Upper lobe of left lung (tissue), 6 donors: ENCODE data around the gene AGR2. TPM values are rescaled to one million over a fixed set of nuclear protein-coding genes. Genes with fewer than 3 reads are reported as not detected.

Source experiments
- ATAC-seq, 2 donors: fragments of 200-7000 bp; cut with Tn5 transposase; one replicate each; pipeline ENCODE4 v1.9.1; 2022; ENCODE audit warnings: mild to moderate bottlenecking in 2 of 2, moderate library complexity in 2 of 2; ENCODE audit not compliant: low FRiP score in 2 of 2
- DNase-seq, 2 donors: peaks; one replicate each; pipeline ENCODE4 v3.0.0-alpha.2; 2019 to 2020
- H3K27ac ChIP-seq, 4 donors: fragments of 200-600 bp; sonication (generic); one replicate each; pipeline ENCODE4 v1.5.1; 2016 to 2019
- H3K27me3 ChIP-seq, 4 donors: fragments of 200-600 bp; sonication (generic); one replicate each; pipeline ENCODE4 v1.5.1; 2017 to 2019
- H3K36me3 ChIP-seq, 4 donors: fragments of 200-600 bp; sonication (generic); one replicate each; pipeline ENCODE4 v1.5.1; 2016 to 2019
- H3K4me1 ChIP-seq, 4 donors: fragments of 200-600 bp; sonication (generic); one replicate each; pipeline ENCODE4 v1.5.1; 2018 to 2019
- H3K4me3 ChIP-seq, 4 donors: fragments of 200-600 bp; sonication (generic); one replicate each; pipeline ENCODE4 v1.5.1; 2017 to 2019; ENCODE audit warnings: mild to moderate bottlenecking in 2 of 4, moderate library complexity in 1 of 4
- H3K9me3 ChIP-seq, 4 donors: fragments of 200-600 bp; sonication (generic); one replicate each; pipeline ENCODE4 v1.5.1; 2018 to 2019
- EP300 ChIP-seq, 4 donors: sonication (generic); formaldehyde crosslinking; IDR thresholded peaks; one replicate each; pipeline ENCODE4 v1.5.1; 2017; ENCODE audit warnings: antibody characterized with exemption in 4 of 4, control low read depth in 2 of 4
- POLR2A ChIP-seq, 4 donors: fragments of 450-650 bp; IDR thresholded peaks; one replicate each; pipeline ENCODE4 v1.5.1; 2016 to 2017; ENCODE audit warnings: antibody characterized with exemption in 4 of 4, mild to moderate bottlenecking in 2 of 4
- POLR2AphosphoS5 ChIP-seq, 2 donors: sonication (generic); formaldehyde crosslinking; IDR thresholded peaks; one replicate each; pipeline ENCODE4 v1.5.1; 2017; ENCODE audit warnings: antibody characterized with exemption in 2 of 2
- WGBS, 2 donors: methylation state at CpG; one replicate each; pipeline ENCODE4 v1.1.5; 2017 to 2018; 5-methylcytosine and 5-hydroxymethylcytosine counted together
- total RNA-seq, 6 donors: library from RNA; depleted of rRNA in 4 of 6; stranded (reverse); fragments of >200 nt in 4 of 6; gene quantifications; one replicate each; pipeline versions ENCODE4 v1.1.0 to v1.2.1, GENCODE V29; 2016 to 2021
- TF ChIP-seq, protein P1 (sequence below), 6 experiments: fragments of 450-650 bp in 4 of 6; fragments of 200-600 bp in 2 of 6; sonication (generic) in 2 of 6; IDR thresholded peaks; one replicate each; pipeline ENCODE4 v1.5.1; 2016 to 2019; ENCODE audit warnings: antibody characterized with exemption in 6 of 6
- donor health status: DM: no; HTN: no; CAD: no; lungs with moderate emphysema.
- donor health status: DM: no; HTN: yes; CAD: no; lungs with severe emphysema.

The AGR2 gene
- total RNA-seq, 6 donors from 2014 or later = 6.3 to 126 (median 44.8) TPM

DNA sequence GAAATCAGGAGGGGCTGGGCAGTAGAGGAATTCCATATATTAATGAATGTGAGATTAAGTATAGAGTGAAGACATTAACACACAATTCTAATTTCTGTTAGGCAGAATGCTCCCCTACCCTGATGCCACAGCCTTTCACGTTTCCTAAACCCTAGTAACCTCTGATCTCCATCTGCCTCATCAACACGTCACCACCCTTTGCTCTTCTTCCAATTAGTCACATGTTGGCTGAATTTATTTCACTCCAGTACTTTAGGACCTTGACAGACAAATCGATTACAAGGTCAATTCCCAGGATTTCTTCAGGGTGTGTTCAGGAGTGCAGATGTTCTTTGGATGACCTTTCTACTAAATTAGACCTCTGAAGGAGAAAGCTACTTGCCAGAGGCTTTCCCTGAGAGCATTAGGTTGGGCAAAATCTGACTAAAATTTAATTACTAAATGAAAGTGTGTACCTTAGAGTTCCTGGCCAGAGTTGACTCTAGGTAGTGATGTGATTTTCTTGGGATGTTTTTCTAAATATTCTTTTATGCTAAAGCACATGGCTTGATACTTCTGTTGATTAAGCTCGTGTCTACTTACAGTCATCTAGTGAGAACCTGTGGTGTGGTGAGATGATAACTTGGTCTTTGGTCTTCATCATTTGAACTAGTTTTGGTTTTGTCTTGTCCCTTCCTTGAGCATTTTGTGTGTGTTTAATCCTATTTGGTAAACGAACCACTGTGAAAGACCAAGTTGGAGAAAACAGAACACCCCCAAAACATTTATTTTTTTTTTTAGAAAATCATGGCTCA lies 12.7 kb downstream of the AGR2 start:
- no peak overlapping the region for H3K4me3 ChIP-seq
- H3K9me3 ChIP-seq = no peaks in the 10 kb centered on the region
- H3K4me1 ChIP-seq = no peaks in the 10 kb centered on the region
- ATAC-seq = no peak
- no peaks in the 10 kb centered on the region for H3K27me3 ChIP-seq
- no peaks in the 10 kb centered on the region for H3K36me3 ChIP-seq
- no peak for DNase-seq
- TF ChIP-seq POLR2AphosphoS5 (IDR thresholded peaks at IDR 0.05) (no peak), EP300 (IDR thresholded peaks at IDR 0.05) (no peak), POLR2A (IDR thresholded peaks at IDR 0.05) (no peak)
- 81% methylated on average over 5 of the region's 5 CpGs for WGBS, 2 donors
- no peak overlapping the region for H3K27ac ChIP-seq

DNA sequence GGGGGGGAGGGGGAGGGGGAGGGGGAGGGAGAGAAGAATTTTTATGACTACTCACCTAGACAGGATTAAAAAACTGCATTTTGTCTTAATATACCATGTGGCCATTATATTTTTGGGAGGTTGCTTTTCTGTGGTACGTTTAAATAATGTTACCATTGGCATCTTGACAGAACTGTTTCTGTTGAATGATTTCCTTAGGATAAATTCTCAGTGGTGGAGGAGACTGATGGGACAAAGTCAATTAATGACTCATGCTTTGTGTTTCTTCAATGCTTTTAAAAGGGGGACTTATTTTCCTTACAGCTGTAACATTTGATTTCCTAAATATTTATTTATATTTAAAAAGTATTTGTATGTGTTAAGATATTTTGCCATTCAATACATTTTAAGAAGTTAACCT lies 13.7 kb downstream of the AGR2 start:
- TF ChIP-seq POLR2A (IDR thresholded peaks at IDR 0.05) (no peak), EP300 (IDR thresholded peaks at IDR 0.05) (no peak), POLR2AphosphoS5 (IDR thresholded peaks at IDR 0.05) (no peak)
- TF ChIP-seq, protein P1, sequence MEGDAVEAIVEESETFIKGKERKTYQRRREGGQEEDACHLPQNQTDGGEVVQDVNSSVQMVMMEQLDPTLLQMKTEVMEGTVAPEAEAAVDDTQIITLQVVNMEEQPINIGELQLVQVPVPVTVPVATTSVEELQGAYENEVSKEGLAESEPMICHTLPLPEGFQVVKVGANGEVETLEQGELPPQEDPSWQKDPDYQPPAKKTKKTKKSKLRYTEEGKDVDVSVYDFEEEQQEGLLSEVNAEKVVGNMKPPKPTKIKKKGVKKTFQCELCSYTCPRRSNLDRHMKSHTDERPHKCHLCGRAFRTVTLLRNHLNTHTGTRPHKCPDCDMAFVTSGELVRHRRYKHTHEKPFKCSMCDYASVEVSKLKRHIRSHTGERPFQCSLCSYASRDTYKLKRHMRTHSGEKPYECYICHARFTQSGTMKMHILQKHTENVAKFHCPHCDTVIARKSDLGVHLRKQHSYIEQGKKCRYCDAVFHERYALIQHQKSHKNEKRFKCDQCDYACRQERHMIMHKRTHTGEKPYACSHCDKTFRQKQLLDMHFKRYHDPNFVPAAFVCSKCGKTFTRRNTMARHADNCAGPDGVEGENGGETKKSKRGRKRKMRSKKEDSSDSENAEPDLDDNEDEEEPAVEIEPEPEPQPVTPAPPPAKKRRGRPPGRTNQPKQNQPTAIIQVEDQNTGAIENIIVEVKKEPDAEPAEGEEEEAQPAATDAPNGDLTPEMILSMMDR (IDR thresholded peaks at IDR 0.05) = no peak
- H3K27me3 ChIP-seq = no peaks in the 10 kb centered on the region
- no peak overlapping the region for H3K27ac ChIP-seq
- WGBS, 2 donors = 40 to 45% methylated on average over 1 of the region's 1 CpG
- no peaks in the 10 kb centered on the region for H3K4me1 ChIP-seq
- DNase-seq (no peak), ATAC-seq (no peak)
- H3K9me3 ChIP-seq = no peaks in the 10 kb centered on the region
- no peak overlapping the region for H3K4me3 ChIP-seq
- H3K36me3 ChIP-seq = no peaks in the 10 kb centered on the region

DNA sequence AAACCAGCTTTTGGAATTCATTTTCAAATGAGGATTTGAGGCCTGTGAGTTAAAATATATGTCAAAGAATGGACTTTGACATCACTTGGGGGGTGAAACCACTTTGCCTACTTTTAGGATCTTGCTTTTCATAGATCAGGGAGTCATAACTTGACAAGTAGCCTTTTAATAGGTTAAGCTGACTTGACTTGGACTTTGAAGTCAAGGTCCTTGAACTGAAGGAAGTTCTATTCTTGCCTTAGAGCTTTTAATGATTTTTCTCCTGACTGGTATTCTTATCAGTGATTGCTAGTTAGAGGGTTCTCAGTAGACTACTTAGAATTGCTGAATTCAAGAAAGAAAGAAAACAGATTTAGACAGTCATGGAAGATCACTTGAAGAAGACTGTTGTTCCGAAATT lies 17.7 kb downstream of the AGR2 start:
- H3K9me3 ChIP-seq = no peaks in the 10 kb centered on the region
- H3K4me1 ChIP-seq = no peaks in the 10 kb centered on the region
- no peak overlapping the region for H3K4me3 ChIP-seq
- no peak for DNase-seq
- no peaks in the 10 kb centered on the region for H3K27me3 ChIP-seq
- ATAC-seq = no peak
- H3K27ac ChIP-seq = no peak overlapping the region
- TF ChIP-seq POLR2A (IDR thresholded peaks at IDR 0.05) = no peak
- TF ChIP-seq, protein P1 (IDR thresholded peaks at IDR 0.05) = no peak
- no peak for TF ChIP-seq POLR2AphosphoS5 (IDR thresholded peaks at IDR 0.05)
- no peak for TF ChIP-seq EP300 (IDR thresholded peaks at IDR 0.05)
- WGBS, 2 donors = 69 to 79% methylated on average over 1 of the region's 1 CpG
- H3K36me3 ChIP-seq = no peaks in the 10 kb centered on the region

GRCh38 chr7:16786257-16786656 lies 18.5 kb downstream of the AGR2 start:
- Histone ChIP-seq H3K4me3 (no peak overlapping the region), H3K9me3 (no peaks in the 10 kb centered on the region), H3K36me3 (no peaks in the 10 kb centered on the region), H3K27ac (no peak overlapping the region), H3K27me3 (no peaks in the 10 kb centered on the region), H3K4me1 (no peaks in the 10 kb centered on the region)
- 51 to 60% methylated on average over 4 of the region's 4 CpGs for WGBS, 2 donors
- ATAC-seq (no peak), DNase-seq (no peak)
- no peak for TF ChIP-seq POLR2A (IDR thresholded peaks at IDR 0.05)
- no peak for TF ChIP-seq POLR2AphosphoS5 (IDR thresholded peaks at IDR 0.05)
- TF ChIP-seq EP300 (IDR thresholded peaks at IDR 0.05) = no peak
- TF ChIP-seq, protein P1 (IDR thresholded peaks at IDR 0.05) = no peak

- ATAC-seq (no peak), DNase-seq (no peak)
- Histone ChIP-seq H3K27ac (no peak overlapping the region), H3K4me3 (no peak overlapping the region), H3K9me3 (no peaks in the 10 kb centered on the region), H3K27me3 (no peaks in the 10 kb centered on the region), H3K4me1 (no peaks in the 10 kb centered on the region), H3K36me3 (no peaks in the 10 kb centered on the region)
- WGBS, 2 donors = 84 to 85% methylated on average over 2 of the region's 2 CpGs
- TF ChIP-seq EP300 (IDR thresholded peaks at IDR 0.05) (no peak), POLR2AphosphoS5 (IDR thresholded peaks at IDR 0.05) (no peak), POLR2A (IDR thresholded peaks at IDR 0.05) (no peak)
- TF ChIP-seq, protein P1 (IDR thresholded peaks at IDR 0.05) = no peak
These were observed 19.0 kb downstream of the AGR2 start for GRCh38 chr7:16785846-16786245.
